ENCODE measurements around the gene SMO.
"Not testable (repeated sequence)": the region's sequence is repeated elsewhere in the genome, so short reads cannot be mapped to it uniquely, and the experiment has no call there.

The SMO gene

DNA sequence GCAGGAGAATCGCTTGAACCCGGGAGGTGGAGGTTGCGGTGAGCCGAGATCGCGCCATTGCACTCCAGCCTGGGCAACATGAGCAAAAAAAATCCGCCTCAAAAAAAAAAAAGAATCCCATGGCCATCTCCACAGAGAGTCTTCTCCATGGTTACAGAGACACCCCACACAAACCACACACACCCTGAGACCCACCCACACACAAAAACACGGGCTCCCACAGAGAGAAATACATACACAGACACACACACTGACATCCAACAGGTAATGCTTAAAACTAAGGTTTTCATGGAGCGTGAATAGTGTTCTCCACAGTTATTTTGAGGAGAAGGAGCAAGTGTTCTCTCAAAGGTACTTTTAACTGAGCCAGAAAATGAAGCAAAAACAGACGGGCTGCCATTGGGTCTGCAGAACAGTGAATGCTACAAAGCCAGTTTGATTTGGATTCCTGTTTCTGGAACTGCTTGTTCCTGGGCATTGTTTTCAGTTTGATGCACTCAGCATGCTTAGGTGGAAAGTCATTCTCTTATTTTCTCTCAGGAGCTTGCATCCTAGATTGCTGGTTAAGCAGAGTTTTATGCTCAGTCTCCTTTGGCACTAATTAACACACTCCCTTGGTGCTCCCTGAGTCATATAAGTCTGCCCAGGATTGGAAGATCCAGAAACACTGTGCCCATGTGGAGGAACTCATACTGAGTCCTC is 51.8 kb downstream of the SMO start:
- no peak for DNase-seq

DNA sequence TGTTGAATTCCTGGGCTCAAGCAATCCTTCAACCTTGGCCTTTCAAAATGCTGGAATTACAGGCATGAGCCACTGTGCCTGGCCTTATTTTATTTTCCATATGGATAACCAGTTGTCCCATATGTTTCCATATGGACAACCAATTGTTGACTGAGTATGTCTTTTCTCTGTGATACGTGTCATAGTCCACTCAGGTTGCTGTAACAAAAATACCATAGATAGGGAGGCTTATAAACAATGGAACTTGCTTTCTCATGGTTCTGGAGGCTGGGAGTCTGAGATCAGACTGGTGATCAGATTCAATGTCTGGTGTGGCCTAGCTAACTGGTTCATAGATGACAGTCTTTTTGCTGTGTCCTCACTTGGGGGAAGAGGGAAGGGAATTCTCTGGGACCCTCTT is 55.8 kb downstream of the SMO start:
- no peak for DNase-seq

DNA sequence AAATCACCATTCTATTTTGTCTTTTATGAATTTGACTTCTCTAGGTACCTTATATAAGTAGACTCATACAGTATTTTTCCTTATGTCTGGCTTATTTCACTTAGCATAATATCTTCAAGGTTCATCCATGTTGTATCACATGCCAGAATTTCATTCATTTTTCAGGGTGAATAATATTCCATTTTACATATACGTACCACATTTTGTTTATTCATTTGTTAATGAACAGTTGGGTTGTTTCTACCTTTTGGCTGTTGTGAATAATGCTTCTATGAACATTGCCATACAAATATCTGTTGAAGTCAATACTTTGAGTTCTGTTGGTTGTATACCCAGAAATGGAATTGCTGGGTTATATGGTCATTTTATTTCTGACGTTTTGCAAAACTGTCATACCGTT is 57.1 kb downstream of the SMO start:
- no peak for DNase-seq

DNA sequence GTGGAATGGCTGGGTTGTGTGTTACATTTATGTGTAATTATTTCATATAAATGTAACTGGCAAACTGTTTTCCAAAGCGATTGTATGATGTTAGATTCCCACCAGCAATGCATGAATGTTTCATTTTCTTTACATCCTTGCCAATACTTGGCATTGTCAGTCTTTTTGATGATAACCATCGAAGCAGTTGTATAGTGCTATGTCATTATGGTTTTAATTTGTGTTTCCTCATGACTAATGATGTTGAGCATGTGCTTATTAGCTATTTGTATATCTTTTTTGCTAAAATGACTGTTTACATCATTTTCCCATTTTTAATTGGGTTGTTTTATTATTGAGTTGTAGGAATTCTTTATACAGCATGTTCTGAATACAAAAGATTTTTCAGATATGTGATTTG is 58.7 kb downstream of the SMO start:
- no peak for DNase-seq

DNA sequence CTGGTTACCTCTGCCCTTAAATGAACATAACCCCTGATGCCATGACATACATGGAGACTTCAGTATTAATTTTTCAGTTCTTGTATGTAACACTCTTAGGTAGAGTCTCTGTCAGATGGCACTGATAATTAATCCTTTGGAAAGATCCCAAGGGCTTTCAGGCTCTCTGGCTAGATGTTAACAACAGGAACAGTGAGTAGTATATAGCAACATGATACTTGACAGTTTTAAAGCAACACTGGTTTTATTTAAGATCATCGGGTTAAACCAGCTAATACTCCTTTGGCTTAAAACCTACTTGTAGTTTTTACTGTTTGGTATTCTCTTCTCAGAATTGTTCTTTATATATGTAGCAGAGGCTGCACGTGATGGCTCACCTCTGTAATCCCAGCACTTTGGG is 63.7 kb downstream of the SMO start:
- DNase-seq = no peak

DNA sequence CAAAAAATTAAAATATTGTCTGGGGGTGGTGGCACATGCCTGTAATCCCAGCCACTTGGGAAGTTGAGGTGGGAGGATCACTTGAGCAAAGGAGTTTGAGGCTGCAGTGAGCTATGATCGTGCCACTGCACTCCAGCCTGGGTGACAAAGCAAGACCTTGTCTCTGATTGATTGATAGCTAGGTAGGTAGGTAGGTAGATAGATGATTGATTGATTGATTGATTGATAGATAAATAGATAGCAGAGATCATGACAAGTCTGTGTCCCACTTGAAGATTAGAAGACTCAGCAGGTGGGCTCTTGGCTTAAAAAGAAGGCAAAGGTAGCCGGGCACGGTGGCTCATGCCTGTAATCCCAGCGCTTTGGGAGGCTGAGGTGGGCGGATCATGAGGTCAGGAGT is 64.2 kb downstream of the SMO start:
- DNase-seq = not testable (repeated sequence)

DNA sequence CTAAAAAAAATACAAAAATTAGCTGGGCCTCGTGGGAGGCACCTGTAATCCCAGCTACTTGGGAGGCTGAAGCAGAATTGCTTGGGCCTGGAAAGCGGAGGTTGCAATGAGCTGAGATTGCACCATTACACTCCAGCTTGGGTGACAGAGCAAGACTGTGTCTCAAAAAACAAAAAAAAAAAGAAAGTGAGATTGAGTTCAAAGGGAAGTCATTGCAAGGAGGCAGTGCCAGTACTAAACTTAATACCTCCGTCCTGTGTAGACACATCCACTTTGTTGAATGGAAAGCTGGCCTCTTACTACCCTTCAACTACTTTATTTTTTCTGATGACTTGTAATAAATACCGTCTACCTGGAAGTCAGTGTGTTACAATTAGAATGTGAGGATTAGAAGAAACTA is 67.4 kb downstream of the SMO start:
- DNase-seq = no peak

DNA sequence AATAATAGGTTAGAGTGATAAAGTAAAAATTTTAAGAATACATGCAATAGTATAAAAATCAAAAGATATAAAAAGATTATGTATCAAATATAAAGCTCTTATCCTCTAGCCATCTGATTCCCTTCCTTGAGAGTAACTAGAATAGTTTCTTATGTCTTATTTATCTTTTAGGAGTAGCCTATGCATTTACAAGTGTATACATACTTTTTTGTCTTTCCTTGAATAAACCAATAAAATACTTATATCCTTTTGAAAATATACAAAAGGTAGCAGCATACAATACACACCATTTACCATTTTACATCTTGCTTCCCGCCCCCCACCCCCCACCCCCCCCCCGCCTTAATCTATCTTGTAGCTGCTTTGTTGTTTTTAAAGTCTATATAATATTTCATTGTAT is 67.8 kb downstream of the SMO start:
- no peak for DNase-seq

DNA sequence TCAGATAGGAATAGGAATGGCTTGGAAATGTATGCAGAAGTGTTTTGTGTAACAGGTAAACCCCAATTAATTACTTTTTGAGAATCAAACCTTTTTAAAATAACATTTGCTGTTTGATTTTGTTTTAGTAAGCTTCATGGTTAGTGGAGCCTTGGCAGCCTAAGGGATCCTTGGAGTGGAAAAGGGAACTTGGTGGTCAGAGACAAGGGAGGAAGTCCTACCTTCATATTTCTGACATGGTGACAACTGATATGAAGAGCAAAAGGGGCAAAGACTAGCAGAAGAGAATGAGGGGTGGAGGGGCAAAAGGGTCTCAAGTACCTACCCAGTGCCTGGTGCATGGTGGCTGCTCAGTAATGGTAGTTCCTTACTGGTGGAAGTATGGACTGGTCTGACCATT is 68.7 kb downstream of the SMO start:
- DNase-seq = no peak

DNA sequence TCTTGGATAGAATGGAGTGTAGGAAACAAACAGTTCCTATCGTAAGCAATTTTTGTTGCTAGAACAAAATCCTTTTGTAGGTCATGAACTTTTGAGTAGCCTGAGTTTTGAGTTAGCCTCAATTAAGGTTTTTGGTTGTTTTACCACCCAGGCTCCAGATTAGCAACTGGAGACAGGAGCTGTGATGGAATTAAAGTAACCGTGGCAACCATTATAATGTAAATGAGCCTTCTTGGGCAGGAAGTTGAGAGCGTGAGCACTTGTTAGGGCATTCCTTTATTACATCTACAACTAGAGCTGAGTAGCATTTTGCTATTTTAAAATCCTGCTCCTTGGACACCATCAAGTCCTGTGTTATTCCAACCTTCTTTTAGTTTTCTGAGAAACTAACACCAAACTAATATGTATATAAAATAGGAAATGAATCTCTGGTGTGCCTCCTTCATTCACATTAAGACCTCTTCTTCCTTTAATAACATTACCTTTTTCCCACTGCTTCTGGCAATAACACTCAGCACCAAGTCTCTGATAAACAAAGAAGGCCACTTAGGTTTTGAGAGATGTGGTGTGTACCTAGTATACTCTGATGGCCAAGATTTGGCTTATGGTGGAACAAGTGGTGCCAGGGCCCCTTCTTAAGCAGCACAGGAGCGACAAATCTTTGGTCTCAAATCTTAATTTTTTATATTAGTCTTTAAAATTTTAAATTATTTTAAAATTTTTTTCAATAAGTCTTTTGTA is 70.4 kb downstream of the SMO start:
- DNase-seq = no peak

DNA sequence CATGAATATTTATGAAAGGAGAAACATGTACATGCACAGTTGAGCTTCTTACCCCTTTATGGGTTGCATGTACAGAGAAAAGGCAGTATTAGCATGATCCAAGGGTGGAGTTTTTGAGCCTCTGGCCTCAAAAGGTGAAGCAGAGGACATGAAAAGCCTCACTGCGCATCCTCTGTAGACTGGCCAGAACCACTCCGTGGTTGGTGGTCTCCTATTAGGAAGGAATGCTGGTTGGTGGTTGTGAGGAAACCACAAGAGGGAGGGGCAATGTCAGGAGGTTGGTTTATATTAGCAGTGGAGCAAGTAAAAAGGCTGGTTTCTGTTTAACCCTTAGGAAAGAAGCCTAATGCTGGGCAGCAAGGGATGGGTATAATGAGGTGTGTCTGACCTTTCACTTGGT is 73.9 kb downstream of the SMO start:
- DNase-seq = peak in 1 of 2 donors; percentile 27
